GM19193 (cell line): ENCODE results near the gene AHSP.

Experiments
- POLR2A ChIP-seq: IDR thresholded peaks from 4 replicates; pipeline ENCODE4 v1.6.1; 2011; ENCODE audit not compliant: insufficient read depth, insufficient read length; ENCODE audit errors: extremely low read depth

Gene AHSP

DNA sequence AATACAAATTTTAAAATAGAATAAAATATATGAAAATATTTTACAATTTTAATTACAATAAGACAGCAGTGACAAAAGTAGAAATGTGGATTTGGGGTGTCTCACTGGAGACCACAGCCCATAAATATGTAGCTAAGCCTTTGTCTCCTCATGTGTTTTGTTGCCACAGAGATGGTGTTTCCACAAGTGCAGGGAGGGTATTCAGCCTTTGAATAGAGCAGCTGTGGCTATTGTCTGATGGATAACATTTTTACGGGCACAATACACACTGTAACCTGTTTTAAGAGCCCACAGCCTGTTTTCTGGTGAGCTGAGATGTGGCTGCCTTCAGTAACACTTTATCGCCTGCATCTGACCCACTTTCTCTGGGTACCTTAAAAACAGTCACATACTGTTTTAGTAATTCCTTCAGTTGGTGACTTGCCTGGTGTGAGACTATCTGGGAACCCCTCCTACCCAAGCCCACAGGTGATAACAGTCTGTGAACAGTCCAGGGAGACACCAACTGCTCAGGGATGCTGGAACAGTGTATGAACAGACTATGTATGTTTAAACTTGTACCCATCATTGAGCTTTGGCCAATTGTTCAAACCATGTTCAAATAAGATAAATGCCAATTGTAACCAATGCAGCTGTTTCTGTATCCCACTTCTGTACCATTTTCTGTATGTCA, 7.8 kb upstream of the AHSP start:
- TF ChIP-seq POLR2A, result no peak

- TF ChIP-seq POLR2A, result no peak
These were observed 6.3 kb upstream of the AHSP start for GRCh38 chr16:31521368-31521767.

- no peak for TF ChIP-seq POLR2A
These were observed 5.6 kb upstream of the AHSP start for GRCh38 chr16:31522071-31522470.

DNA sequence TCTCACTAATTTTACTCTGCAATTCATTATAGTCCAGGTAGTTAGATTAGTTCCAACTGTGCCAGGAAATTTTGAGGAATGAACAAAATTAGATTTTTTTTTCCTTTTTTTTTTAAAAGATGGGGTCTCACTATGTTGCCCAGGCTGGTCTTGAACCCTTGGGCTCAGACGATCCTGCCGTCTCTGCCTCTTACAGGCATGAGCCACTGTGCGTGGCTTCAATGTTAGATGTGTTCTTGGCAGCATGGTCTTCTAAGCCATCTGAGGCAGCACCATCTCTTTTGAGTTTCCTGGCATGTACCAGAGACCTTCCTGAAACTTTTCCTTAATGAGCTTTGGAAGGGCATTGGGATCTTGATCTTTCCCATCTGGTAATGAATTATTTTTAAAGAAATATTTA, 2.6 kb upstream of the AHSP start:
- TF ChIP-seq POLR2A, result no peak

DNA sequence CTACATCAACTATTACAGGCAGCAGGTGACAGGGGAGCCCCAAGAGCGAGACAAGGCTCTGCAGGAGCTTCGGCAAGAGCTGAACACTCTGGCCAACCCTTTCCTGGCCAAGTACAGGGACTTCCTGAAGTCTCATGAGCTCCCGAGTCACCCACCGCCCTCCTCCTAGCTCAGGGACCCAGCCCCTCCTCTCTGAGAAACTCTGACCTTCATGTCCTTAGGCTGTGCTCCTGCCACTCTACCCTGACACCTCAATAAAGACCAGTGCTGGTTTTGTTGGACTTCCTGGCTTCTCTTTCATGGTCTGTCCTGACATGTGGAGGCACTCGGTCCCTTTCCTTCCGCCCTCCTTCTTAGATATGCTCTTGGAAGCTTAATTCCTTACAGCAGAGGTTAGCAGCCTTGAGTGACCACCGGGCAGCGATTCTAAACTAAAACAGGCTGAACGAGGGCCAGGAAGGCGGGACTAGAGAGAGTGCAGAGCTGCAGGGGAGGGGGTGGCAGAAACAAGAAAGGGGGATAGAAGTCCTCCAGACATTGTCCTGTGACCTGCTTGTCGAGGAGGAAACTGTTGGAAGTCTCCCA, 915 bp downstream of the AHSP start:
- TF ChIP-seq POLR2A, result no peak

DNA sequence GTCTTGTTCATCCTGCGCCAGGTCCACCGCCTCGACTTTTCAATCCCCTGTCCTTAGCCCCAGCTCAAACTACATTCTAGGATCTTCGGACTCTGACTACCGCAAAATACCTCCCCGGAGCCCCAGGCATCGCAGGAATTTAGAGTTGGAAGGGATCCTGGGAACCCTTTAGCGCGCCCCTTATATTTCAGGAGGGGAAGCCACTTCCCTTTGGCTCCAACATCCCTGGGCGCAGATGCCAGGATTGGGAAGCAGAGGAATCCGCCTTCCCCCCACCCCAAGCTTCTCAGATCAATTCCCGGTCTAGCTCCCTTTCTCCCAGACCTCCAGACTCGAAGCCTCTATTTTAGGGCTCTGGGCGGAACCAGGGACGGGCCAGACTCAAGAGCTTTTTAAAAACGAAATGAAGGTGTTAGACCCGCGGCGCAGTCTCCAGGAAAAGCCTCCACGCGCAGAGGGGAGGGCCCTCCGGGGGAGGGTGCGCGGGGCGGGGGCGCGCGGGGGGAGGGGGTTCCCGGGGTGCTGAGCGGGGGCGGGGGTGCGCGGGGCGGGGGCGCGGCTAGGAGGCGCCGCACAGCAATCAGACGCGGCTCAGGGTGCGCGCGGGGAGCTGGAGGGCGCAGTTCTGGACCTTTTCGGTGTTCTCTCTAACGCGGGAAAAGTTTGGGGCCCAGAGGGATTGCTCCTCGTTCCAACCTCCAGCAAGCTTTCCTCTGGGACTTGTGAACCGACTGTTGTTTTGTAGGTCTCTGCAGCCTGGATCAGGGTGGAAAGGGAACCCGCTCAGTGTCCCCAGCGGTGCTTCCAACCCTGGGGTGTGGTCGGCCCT, 1.6 kb downstream of the AHSP start:
- TF ChIP-seq POLR2A, result no peak

GRCh38 chr16:31529937-31530312, 2.2 kb downstream of the AHSP start:
- TF ChIP-seq POLR2A, result no peak

- TF ChIP-seq POLR2A, result no peak
These were observed 2.7 kb downstream of the AHSP start for GRCh38 chr16:31530405-31530804.

DNA sequence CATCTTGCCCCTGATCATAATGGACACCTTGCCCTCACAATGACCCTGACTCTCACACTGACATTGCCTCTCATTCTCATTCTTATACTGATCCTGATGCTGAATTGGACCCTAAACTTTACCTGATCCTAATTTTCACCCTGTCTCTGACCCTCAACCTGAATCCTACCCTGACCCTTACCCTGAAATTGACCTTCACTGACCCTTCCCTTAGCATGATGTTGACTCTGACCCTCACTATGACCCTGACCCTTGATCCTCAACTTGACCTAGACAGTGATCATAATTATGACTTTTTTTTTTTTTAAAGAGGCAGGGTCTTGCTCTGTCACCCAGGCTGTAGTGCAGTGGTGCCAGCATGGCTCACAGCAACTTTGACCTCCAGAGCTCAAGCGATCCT, 3.4 kb downstream of the AHSP start:
- TF ChIP-seq POLR2A, result no peak

- no peak for TF ChIP-seq POLR2A
These were observed 4.4 kb downstream of the AHSP start for GRCh38 chr16:31532120-31532519.

GRCh38 chr16:31532896-31533295, 5.2 kb downstream of the AHSP start:
- no peak for TF ChIP-seq POLR2A

DNA sequence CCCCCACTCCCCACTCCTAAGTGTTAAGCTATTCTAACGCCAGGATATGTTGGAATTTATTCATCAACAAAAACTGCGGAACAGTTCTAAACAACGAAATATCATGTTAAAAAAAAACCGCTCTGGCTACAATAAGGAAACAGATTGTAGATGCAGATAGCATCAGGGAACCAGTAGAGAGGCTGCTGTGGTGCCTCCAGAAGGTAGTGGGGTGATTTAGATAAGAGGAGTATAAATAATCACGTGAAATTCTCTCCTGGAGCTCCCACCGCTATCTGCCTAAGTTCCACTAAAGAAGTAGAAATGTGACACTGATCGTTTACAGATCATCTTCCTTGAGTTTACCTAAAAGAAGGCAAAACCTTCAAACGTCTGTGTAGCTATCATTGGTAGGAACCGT, 8.0 kb downstream of the AHSP start:
- TF ChIP-seq POLR2A, result no peak

DNA sequence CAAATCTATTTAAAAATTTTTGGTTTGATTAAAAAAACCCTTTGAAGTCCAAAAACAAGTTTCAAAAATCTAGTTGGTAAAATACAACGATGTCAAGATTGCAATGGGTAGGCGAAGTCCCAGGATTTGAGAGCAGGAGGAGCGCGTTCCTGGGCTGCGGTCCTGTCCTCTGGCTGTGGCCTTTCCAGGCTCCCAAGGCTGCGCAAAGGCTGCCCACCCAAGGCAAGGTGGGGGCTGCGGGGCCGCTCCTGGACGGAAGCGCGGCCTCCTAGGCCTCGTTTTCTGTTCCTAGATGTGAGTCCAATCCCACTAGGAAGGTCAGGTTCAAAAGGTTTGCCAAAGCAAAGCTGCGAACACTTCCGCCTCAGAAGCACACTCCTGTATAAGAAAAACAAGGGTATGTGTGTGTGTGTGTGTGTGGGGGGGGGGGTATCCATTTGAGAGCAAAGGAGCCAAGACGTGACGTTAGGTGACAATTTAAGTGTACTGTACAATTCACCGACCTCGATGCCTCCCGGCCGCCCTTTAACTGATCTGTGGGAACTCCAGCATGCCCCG, 9.2 kb downstream of the AHSP start:
- TF ChIP-seq POLR2A, result no peak

DNA sequence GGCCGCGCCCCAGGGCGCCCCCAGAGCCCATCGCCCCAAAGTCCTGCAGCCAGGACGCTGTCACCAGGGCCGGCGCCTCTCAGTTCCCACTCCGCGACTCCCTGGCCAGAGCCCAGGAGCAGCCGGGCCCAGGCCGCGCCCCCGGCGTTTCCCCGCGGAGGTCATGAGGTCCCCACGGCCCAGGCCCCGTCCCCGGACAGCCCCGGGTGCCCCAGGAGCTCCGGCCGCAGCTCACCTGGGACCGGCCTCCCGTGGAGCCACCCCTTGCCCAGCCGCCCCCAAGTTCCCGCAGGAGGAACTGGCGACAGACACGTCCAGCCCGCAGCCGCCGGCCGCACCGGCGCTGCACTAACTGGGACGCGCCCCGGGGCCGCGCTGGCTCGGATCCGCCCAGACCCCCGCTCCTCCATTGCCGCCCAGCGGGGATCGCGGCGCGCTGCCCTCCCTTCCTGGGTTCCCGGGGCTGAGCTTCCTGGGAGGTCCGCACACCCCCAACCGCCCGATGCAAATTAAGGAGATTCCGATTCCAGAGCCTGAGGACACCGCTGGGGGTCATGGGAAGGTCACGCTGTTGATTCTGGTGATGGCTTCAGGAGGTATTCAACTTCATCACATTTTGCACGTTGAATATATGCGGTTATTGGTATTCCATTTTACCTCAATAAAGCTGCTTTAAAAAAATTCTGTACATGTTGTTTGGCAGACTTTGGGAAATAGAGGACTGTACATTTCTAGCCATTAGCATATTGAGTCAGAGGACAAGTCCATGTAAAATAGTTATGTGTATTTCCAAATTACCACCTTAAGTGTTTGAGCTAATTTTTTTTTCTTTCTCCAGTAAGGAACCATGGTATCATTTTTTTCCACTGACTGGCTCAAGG, 9.9 kb downstream of the AHSP start:
- TF ChIP-seq POLR2A, result no peak

GRCh38 chr16:31542763-31543162, 15.1 kb downstream of the AHSP start:
- no peak for TF ChIP-seq POLR2A
